Coronary artery (tissue), 2 donors: Measurements from ENCODE around the gene GAB3.

Experiments used
- DNase-seq: peaks from one replicate; pipeline ENCODE4 v3.0.0-alpha.2; 2017; ENCODE audit warnings: low spot score
- H3K27ac ChIP-seq, 2 donors: fragments of 200-600 bp; sonication (generic); one replicate each; pipeline ENCODE4 v1.5.1; 2016 to 2019
- H3K4me3 ChIP-seq: fragments of 200-600 bp; sonication (generic); 2 replicates; pipeline ENCODE4 v1.5.1; 2016; ENCODE audit warnings: mild to moderate bottlenecking, moderate library complexity
- CTCF ChIP-seq: fragments of 200-600 bp; sonication (generic); IDR thresholded peaks from one replicate; pipeline ENCODE4 v1.5.1; 2019; ENCODE audit warnings: antibody characterized with exemption

GAB3 gene

GRCh38 chrX:154775419-154776349, 24.8 kb upstream of the GAB3 start:
- H3K27ac ChIP-seq = no peak overlapping the region
- no peak overlapping the region for H3K4me3 ChIP-seq
- no peak for TF ChIP-seq CTCF
- no peak for DNase-seq

GRCh38 chrX:154774622-154775021, 23.7 kb upstream of the GAB3 start:
- Histone ChIP-seq H3K27ac (no peak overlapping the region), H3K4me3 (no peak overlapping the region)
- no peak for TF ChIP-seq CTCF
- no peak for DNase-seq

GRCh38 chrX:154762537-154763296, 11.8 kb upstream of the GAB3 start, which contains the start of gene DKC1:
Gene DKC1, plus strand, starts transcription at chrX:154762864. Its CDS starts 102 bp downstream, at chrX:154762966.
- H3K4me3 ChIP-seq = peak within 1 kb of the TSS; percentile 78
- TF ChIP-seq CTCF = no peak
- peak; percentile 95 for DNase-seq
- H3K27ac ChIP-seq = peak within 1 kb of the TSS; percentile 23 to 72

- no peak for DNase-seq
- TF ChIP-seq CTCF = no peak
- Histone ChIP-seq H3K4me3 (peak overlapping the region; percentile 78), H3K27ac (peak overlapping the region; percentile 23 to 72)
Observed at GRCh38 chrX:154761977-154762536, 11.2 kb upstream of the GAB3 start.

GRCh38 chrX:154758696-154759095, 7.8 kb upstream of the GAB3 start:
- Histone ChIP-seq H3K4me3 (no peak overlapping the region), H3K27ac (no peak overlapping the region)
- DNase-seq = no peak
- TF ChIP-seq CTCF = no peak

- DNase-seq = no peak
- TF ChIP-seq CTCF = no peak
- H3K4me3 ChIP-seq = peak overlapping the region; percentile 78
- peak overlapping the region in 1 of 2 donors; percentile 4 for H3K27ac ChIP-seq
Observed at GRCh38 chrX:154751669-154752271, 893 bp upstream of the GAB3 start.
